GM21423 (cell line): ENCODE measurements around the gene CEP350.

ENCODE experiments used
- ATAC-seq: cut with Tn5 transposase; IDR thresholded peaks from one replicate; pipeline ENCODE4 v1.9.1; 2021; ENCODE audit warnings: mild to moderate bottlenecking, moderate library complexity; ENCODE audit not compliant: unreplicated experiment

The CEP350 gene

DNA sequence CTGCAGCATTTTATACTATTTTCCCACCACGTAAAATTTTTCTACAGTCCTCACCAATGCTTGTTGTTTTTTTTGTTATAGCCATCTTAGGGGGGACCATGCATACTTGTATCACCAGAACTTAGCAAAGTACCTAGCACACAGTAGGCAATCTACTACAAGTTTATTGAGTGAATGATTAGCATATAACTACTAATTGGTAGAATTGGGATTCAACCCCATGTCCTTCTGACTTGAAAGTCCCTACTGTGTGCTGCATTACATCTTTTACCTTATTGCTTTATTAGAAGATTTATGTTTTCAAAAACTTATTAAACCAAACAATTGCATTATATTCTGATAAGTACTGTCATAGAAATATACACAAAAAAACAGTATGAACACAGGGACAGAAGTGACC lies 92.1 kb downstream of the CEP350 start:
- ATAC-seq, result no peak

GRCh38 chr1:180053594-180054567 lies 99.3 kb downstream of the CEP350 start:
- ATAC-seq, result no peak

GRCh38 chr1:180057883-180058396 lies 103.3 kb downstream of the CEP350 start:
- no peak for ATAC-seq

- no peak for ATAC-seq
Measured at GRCh38 chr1:180061019-180061418, 106.4 kb downstream of the CEP350 start.

DNA sequence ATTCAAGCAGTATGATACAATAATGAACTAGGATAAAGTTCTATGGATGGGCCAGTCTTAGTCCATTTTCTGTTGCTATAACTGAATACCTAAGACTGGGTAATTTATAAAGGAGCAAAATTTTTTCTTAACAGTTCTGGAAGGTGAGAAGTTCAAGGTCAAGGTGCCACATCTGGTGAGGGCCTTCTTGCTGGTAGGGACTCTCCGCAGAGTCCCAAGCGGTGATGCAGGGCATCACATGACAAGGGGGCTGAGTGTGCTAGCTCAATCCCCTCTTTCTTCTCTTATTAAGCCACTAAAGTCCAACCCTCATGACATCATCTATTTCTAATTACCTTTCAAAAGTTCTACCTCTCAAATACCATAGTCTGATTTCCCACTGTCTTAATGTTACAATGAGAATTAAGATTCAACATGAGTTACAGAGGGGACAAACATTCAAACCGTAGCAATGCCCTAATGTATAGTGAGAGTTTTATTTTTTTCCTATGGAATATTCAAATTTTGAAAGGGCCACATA lies 107.9 kb downstream of the CEP350 start:
- ATAC-seq, result no peak

GRCh38 chr1:180065408-180065807 lies 110.8 kb downstream of the CEP350 start:
- no peak for ATAC-seq

GRCh38 chr1:180066150-180066549 lies 111.5 kb downstream of the CEP350 start:
- no peak for ATAC-seq

GRCh38 chr1:180070286-180070685 lies 115.7 kb downstream of the CEP350 start:
- no peak for ATAC-seq

- no peak for ATAC-seq
Measured at GRCh38 chr1:180071759-180072158, 117.1 kb downstream of the CEP350 start.

DNA sequence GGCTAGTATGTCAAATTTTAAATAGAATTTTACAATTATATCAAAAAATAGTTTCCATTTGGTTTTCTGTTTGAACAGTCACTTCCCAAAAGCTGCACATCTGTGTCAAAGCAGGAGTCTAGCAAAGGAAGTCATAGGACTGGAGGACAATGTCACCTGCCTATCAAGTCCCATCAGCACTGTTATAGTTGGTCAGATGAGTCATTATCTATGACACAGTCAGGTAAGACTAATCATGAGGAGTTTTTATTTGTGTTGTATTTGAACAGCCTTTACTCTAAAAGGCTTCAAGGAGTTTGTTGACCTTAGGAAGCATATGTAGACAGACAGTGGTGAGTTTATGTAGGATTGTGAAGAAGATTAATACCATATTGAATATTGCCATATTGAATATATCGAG lies 125.8 kb downstream of the CEP350 start:
- ATAC-seq, result no peak

GRCh38 chr1:180081474-180081873 lies 126.9 kb downstream of the CEP350 start:
- ATAC-seq, result no peak

- ATAC-seq, result no peak
Measured at GRCh38 chr1:180083164-180083563, 128.6 kb downstream of the CEP350 start.

DNA sequence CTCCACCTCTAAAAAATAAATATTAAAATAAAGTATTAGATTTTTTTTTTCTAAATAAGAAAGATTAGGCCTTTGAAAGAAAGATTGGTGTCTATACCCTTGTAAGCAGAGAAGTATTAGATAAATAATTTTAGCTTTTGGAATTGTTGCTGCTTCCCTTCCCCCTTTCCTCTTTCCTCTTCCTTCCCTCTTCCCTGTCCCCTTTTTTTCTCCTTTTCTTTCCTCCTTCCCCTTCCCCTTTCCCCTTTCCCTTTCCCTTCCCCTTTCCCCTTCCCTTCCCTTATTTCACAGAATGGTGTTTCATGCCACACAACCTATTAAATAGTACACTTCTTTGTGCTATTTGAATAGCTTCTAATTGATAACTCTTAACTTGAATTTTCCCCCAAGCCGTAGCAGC lies 130.3 kb downstream of the CEP350 start:
- no peak for ATAC-seq

GRCh38 chr1:180085331-180085730 lies 130.7 kb downstream of the CEP350 start:
- no peak for ATAC-seq

DNA sequence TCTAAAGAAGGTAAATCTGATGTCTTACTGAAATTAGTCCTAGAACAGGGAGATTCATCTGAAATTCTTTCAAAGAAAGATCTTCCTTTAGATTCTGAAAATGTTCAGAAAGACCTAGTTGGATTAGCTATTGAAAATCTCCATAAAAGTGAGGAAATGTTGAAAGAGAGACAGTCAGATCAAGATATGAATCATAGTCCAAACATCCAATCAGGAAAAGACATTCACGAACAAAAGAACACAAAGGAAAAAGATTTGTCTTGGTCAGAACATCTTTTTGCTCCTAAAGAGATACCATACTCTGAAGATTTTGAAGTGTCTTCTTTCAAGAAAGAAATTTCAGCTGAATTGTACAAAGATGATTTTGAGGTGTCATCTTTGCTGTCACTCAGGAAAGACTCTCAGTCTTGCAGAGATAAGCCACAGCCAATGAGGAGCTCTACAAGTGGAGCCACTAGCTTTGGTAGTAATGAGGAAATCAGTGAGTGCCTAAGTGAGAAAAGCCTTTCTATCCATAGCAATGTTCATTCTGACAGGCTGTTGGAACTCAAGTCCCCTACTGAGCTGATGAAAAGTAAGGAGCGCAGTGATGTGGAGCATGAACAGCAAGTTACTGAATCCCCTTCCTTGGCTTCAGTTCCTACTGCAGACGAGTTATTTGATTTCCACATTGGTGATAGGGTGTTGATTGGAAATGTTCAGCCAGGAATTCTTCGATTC lies 138.5 kb downstream of the CEP350 start:
- no peak for ATAC-seq

- no peak for ATAC-seq
Measured at GRCh38 chr1:180094705-180095295, 140.2 kb downstream of the CEP350 start.

GRCh38 chr1:180096584-180097325 lies 142.1 kb downstream of the CEP350 start:
- no peak for ATAC-seq

GRCh38 chr1:180097326-180097605 lies 142.7 kb downstream of the CEP350 start:
- ATAC-seq, result no peak

DNA sequence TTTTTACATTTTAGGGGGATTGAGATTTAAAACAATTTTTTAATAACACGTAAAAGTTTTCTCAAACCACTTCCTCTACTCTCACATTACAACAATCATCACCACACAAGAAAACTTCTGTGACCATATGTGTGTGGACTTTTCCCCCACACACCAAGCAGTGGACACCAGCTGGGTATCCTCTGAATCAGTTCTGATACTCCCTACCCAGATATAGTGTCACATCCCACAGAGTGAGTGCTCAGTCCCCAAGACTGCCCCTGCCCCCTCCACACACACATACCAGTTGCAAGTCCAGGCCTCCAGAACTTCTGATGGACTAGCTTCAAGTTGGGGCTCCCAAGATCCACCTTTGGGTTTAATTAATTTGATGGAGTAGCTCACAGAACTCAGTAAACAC lies 146.8 kb downstream of the CEP350 start:
- no peak for ATAC-seq

DNA sequence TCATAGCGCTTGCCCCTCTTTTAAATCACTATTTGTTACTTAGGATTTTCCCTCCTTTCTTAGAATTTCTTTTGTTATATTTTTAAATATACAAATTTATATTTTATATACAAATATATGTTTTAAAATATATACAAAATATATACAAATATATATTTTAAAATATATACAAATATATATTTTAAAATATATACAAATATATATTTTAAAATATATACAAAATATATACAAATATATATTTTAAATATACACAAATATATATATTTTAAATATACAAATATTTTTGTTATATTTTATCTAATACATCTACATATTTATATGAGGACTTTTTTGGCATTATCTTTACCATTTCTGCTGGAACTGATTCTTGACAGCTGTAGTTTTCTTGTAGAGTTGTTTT lies 149.2 kb downstream of the CEP350 start:
- no peak for ATAC-seq

GRCh38 chr1:180112091-180112490 lies 157.5 kb downstream of the CEP350 start:
- no peak for ATAC-seq
